ENCODE measurements around the gene KRTAP13-4.

DNA sequence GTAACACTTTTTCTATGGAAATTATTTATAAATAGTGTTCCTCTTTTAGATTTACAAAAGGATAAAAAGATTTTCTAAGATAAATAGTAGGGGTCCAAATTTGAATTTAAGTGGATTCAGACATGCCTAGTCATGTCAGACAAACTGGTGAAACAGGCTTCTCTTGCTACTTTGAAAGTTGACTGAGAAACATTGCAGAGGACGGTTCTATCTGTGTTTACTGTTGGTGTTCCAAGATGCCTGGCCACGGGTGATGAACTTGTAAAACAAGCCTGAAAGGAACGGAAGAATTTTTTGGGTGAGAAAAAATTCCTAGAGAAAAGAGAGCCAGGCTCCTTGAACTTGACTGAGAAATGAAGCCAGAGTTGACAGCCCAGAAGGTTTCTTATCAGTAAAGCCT lies 48.0 kb downstream of the KRTAP13-4 start:
- no peak for TF ChIP-seq CTCF (IDR thresholded peaks at IDR 0.05)
- no peak for TF ChIP-seq POLR2A (IDR thresholded peaks at IDR 0.05)

Measured in thyroid gland (tissue), 4 donors.